ENCODE data around the gene CALCOCO1.
A peak's percentile ranks its signal among the peaks of the same experiment; 100 is the strongest.

Gene CALCOCO1

DNA sequence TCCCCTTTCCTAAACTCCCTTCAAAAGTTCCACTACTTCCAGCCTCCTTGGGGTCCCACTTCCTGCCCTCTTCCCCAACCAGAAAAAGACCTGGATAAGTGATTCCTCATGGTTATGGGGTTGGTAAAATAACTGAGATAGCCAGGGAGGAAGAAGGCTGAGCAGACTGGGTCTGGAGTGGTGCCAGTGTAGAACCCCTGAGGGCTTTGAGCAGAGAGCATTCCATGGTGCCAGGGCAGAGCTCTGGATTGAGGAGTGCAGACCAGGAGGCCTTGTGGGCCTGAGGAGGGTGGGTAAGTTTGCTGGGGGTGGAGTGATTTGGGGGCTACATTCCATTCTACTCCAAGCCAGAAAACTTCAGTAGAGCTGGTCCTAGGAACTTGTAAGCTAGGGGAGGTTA is 34.1 kb upstream of the CALCOCO1 start:
- no peak overlapping the region for H2AFZ ChIP-seq (ENCODE audit: low read depth, low read length)
- no peaks in the 10 kb centered on the region for H4K20me1 ChIP-seq (ENCODE audit: insufficient read depth, low read length)
- no peak overlapping the region for H3K9ac ChIP-seq (ENCODE audit: low read length)
- no peak overlapping the region for H3K4me2 ChIP-seq (ENCODE audit: low read length)
- no peaks in the 10 kb centered on the region for H3K79me2 ChIP-seq (ENCODE audit: low read length)
- no peak overlapping the region for H3K27ac ChIP-seq (ENCODE audit: low read length)
- peaks cover 39% of the 10 kb centered on the region for H3K4me1 ChIP-seq (ENCODE audit: low read length)
- peaks cover 68% of the 10 kb centered on the region for H3K27me3 ChIP-seq (ENCODE audit: low read depth, low read length)
- H3K4me3 ChIP-seq (ENCODE audit: low read length) = no peak overlapping the region
- H3K9me3 ChIP-seq (ENCODE audit: insufficient read depth, low read length) = no peaks in the 10 kb centered on the region
- H3K36me3 ChIP-seq (replicated peaks; ENCODE audit: low read depth, low read length) = no peaks in the 10 kb centered on the region
- TF ChIP-seq EZH2phosphoT487 (IDR thresholded peaks at IDR 0.05; ENCODE audit: low read depth) = no peak
- TF ChIP-seq, protein P1, sequence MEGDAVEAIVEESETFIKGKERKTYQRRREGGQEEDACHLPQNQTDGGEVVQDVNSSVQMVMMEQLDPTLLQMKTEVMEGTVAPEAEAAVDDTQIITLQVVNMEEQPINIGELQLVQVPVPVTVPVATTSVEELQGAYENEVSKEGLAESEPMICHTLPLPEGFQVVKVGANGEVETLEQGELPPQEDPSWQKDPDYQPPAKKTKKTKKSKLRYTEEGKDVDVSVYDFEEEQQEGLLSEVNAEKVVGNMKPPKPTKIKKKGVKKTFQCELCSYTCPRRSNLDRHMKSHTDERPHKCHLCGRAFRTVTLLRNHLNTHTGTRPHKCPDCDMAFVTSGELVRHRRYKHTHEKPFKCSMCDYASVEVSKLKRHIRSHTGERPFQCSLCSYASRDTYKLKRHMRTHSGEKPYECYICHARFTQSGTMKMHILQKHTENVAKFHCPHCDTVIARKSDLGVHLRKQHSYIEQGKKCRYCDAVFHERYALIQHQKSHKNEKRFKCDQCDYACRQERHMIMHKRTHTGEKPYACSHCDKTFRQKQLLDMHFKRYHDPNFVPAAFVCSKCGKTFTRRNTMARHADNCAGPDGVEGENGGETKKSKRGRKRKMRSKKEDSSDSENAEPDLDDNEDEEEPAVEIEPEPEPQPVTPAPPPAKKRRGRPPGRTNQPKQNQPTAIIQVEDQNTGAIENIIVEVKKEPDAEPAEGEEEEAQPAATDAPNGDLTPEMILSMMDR (IDR thresholded peaks at IDR 0.05; ENCODE audit: low read depth, low read length) = no peak

DNA sequence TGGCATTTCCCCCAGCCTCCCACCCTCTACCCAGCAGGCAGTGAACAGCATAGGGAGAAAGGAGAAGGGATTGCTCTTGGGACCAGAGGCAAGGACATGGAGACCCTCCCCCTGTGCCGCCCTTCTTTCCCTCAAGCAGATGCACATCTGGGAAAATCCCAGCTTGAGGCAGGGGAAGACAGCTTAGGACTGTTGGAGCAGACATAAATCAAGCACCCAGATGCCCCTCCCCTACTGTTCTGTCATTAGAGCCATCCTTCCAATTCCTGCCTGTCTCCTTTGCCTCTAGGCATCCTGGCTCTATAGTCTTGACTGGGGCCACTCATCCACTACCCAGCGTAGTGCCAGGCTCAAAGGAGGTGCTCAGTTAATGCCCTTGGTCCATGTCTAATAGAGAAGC is 32.0 kb upstream of the CALCOCO1 start:
- peaks cover 61% of the 10 kb centered on the region for H3K27me3 ChIP-seq (ENCODE audit: low read depth, low read length)
- H3K79me2 ChIP-seq (ENCODE audit: low read length) = no peaks in the 10 kb centered on the region
- no peaks in the 10 kb centered on the region for H3K36me3 ChIP-seq (replicated peaks; ENCODE audit: low read depth, low read length)
- H3K9me3 ChIP-seq (ENCODE audit: insufficient read depth, low read length) = no peaks in the 10 kb centered on the region
- TF ChIP-seq, protein P1 (IDR thresholded peaks at IDR 0.05; ENCODE audit: low read depth, low read length) = no peak
- no peak for TF ChIP-seq EZH2phosphoT487 (IDR thresholded peaks at IDR 0.05; ENCODE audit: low read depth)
- H4K20me1 ChIP-seq (ENCODE audit: insufficient read depth, low read length) = no peaks in the 10 kb centered on the region
- H3K4me3 ChIP-seq (ENCODE audit: low read length) = no peak overlapping the region
- H3K27ac ChIP-seq (ENCODE audit: low read length) = no peak overlapping the region
- no peak overlapping the region for H3K9ac ChIP-seq (ENCODE audit: low read length)
- H3K4me1 ChIP-seq (ENCODE audit: low read length) = peaks cover 48% of the 10 kb centered on the region
- H3K4me2 ChIP-seq (ENCODE audit: low read length) = no peak overlapping the region
- no peak overlapping the region for H2AFZ ChIP-seq (ENCODE audit: low read depth, low read length)

DNA sequence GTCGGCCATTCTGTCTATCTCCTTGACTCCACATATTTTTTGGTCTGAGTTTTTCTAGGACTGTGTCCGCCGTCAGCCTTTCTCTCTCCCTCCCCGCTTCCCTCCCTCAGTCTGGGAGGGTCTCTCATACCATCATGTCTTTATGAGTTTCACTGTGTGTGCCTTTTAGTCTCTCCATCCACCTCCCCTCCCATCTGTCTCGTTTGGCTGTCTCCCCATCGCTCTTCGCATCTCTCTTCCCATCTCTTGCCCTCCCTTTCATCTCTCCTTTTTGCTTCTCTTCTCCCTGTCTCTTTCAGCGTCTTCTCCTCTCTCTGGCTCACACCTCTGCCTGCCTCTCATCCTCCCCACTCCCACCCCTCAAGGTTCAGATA is 31.5 kb upstream of the CALCOCO1 start:
- peaks cover 51% of the 10 kb centered on the region for H3K4me1 ChIP-seq (ENCODE audit: low read length)
- no peaks in the 10 kb centered on the region for H3K9me3 ChIP-seq (ENCODE audit: insufficient read depth, low read length)
- H3K4me2 ChIP-seq (ENCODE audit: low read length) = peak overlapping the region; percentile 97
- peak overlapping the region; percentile 72 for H2AFZ ChIP-seq (ENCODE audit: low read depth, low read length)
- no peaks in the 10 kb centered on the region for H3K36me3 ChIP-seq (replicated peaks; ENCODE audit: low read depth, low read length)
- no peak for TF ChIP-seq EZH2phosphoT487 (IDR thresholded peaks at IDR 0.05; ENCODE audit: low read depth)
- TF ChIP-seq, protein P1 (IDR thresholded peaks at IDR 0.05; ENCODE audit: low read depth, low read length) = no peak
- no peaks in the 10 kb centered on the region for H3K79me2 ChIP-seq (ENCODE audit: low read length)
- peaks cover 60% of the 10 kb centered on the region for H3K27me3 ChIP-seq (ENCODE audit: low read depth, low read length)
- H3K27ac ChIP-seq (ENCODE audit: low read length) = no peak overlapping the region
- H3K9ac ChIP-seq (ENCODE audit: low read length) = peak overlapping the region; percentile 33; the same call in 1 of the 2 replicates
- peak overlapping the region; percentile 76 for H3K4me3 ChIP-seq (ENCODE audit: low read length)
- H4K20me1 ChIP-seq (ENCODE audit: insufficient read depth, low read length) = no peaks in the 10 kb centered on the region

DNA sequence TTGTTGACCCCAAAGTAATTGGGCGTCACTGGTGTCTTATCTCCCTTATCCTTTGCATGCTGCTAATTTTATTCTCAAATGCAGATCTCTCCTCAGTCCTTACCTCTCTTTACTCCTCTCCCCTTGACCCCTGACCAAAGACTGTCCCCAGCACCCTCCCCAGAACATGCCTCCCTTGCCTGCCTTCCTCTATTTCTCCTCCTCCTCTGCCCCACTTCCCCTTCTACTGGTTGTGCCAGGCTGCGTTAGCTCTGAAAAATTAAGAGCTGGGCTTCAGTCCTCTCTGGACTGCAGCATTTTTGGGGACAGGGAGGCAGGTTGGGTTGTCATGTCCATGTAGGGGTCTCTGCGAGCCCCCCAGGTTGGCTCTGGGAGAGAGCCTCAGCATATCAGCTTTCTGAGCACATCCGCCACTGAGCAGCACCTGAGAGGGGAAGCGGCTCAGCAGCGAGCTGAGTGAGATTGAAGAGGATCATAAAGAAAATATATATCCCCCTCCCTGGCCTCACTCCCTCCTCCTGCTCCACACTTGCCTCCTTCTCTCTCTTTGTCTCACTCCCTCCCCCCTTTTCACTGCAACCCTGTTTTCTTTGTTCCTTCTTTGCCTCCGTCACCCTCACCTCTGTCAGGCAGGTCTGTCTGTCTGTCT is 31.0 kb upstream of the CALCOCO1 start:
- peak overlapping the region; percentile 97 for H3K4me2 ChIP-seq (ENCODE audit: low read length)
- no peaks in the 10 kb centered on the region for H3K36me3 ChIP-seq (replicated peaks; ENCODE audit: low read depth, low read length)
- peak overlapping the region; percentile 72 for H2AFZ ChIP-seq (ENCODE audit: low read depth, low read length)
- no peaks in the 10 kb centered on the region for H3K79me2 ChIP-seq (ENCODE audit: low read length)
- peaks cover 57% of the 10 kb centered on the region for H3K4me1 ChIP-seq (ENCODE audit: low read length)
- H3K9me3 ChIP-seq (ENCODE audit: insufficient read depth, low read length) = no peaks in the 10 kb centered on the region
- no peaks in the 10 kb centered on the region for H4K20me1 ChIP-seq (ENCODE audit: insufficient read depth, low read length)
- no peak overlapping the region for H3K27ac ChIP-seq (ENCODE audit: low read length)
- peaks cover 56% of the 10 kb centered on the region for H3K27me3 ChIP-seq (ENCODE audit: low read depth, low read length)
- peak overlapping the region; percentile 33 for H3K9ac ChIP-seq (ENCODE audit: low read length)
- no peak for TF ChIP-seq EZH2phosphoT487 (IDR thresholded peaks at IDR 0.05; ENCODE audit: low read depth)
- TF ChIP-seq, protein P1 (IDR thresholded peaks at IDR 0.05; ENCODE audit: low read depth, low read length) = no peak
- H3K4me3 ChIP-seq (ENCODE audit: low read length) = peak overlapping the region; percentile 76

Data from OCI-LY3 (cell line).